HEK293T (cell line): ENCODE data around the gene C12orf60.

ENCODE experiments used
- CTCF ChIA-PET: fragments of 350-600 bp; formaldehyde crosslinking; extraction: SDS; loops from one replicate; lab custom pipeline; 2021; ENCODE audit warnings: antibody characterized with exemption, inconsistent platforms; lab: Yijun Ruan, JAX
- POLR2A ChIA-PET: fragments of 350-600 bp; formaldehyde crosslinking; extraction: SDS; loops from one replicate; lab custom pipeline; 2020; ENCODE audit warnings: antibody characterized with exemption, inconsistent platforms; lab: Yijun Ruan, JAX
- DNase-seq: peaks from one replicate; pipeline ENCODE4 v3.0.0; 2012; ENCODE audit warnings: mixed read lengths; ENCODE audit errors: extremely low spot score
- ARNT ChIP-seq: fragments of 450-650 bp; IDR thresholded peaks from 2 replicates; pipeline ENCODE4 v1.6.1; 2017; ENCODE audit warnings: mild to moderate bottlenecking
- BHLHE40 ChIP-seq: fragments of 450-650 bp; IDR thresholded peaks from 2 replicates; pipeline ENCODE4 v1.6.1; 2016; ENCODE audit warnings: mild to moderate bottlenecking, moderate library complexity, borderline replicate concordance
- CTBP1 ChIP-seq: fragments of 450-650 bp; IDR thresholded peaks from 2 replicates; pipeline ENCODE4 v1.6.1; 2016; ENCODE audit warnings: borderline replicate concordance
- ELF4 ChIP-seq: fragments of 450-650 bp; IDR thresholded peaks from 2 replicates; pipeline ENCODE4 v1.6.1; 2017; ENCODE audit warnings: antibody characterized with exemption
- FOXA1 ChIP-seq: fragments of 450-650 bp; IDR thresholded peaks from 2 replicates; pipeline ENCODE4 v1.6.1; 2016; ENCODE audit warnings: mild to moderate bottlenecking
- FOXK2 ChIP-seq: fragments of 450-650 bp; IDR thresholded peaks from 2 replicates; pipeline ENCODE4 v1.6.1; 2016; ENCODE audit warnings: mild to moderate bottlenecking
- FOXM1 ChIP-seq: fragments of 450-650 bp; IDR thresholded peaks from 2 replicates; pipeline ENCODE4 v1.6.1; 2017; ENCODE audit warnings: mild to moderate bottlenecking, borderline replicate concordance
- HDGF ChIP-seq: fragments of 450-650 bp; IDR thresholded peaks from 2 replicates; pipeline ENCODE4 v1.6.1; 2017; ENCODE audit warnings: antibody characterized with exemption, borderline replicate concordance
- L3MBTL2 ChIP-seq: fragments of 450-650 bp; conservative IDR thresholded peaks from 2 replicates; pipeline ENCODE4 v1.6.1; 2016; ENCODE audit warnings: mild to moderate bottlenecking
- LEF1 ChIP-seq: fragments of 450-650 bp; IDR thresholded peaks from 2 replicates; pipeline ENCODE4 v1.6.1; 2017; ENCODE audit warnings: mild to moderate bottlenecking, borderline replicate concordance
- NFRKB ChIP-seq: fragments of 450-650 bp; IDR thresholded peaks from 2 replicates; pipeline ENCODE4 v1.6.1; 2016; ENCODE audit warnings: mild to moderate bottlenecking, moderate library complexity
- SP1 ChIP-seq: fragments of 450-650 bp; IDR thresholded peaks from 2 replicates; pipeline ENCODE4 v1.6.1; 2017
- SUZ12 ChIP-seq: fragments of 450-650 bp; IDR thresholded peaks from 2 replicates; pipeline ENCODE4 v1.6.1; 2016; ENCODE audit warnings: mild to moderate bottlenecking
- TARDBP ChIP-seq: fragments of 450-650 bp; IDR thresholded peaks from 2 replicates; pipeline ENCODE4 v1.6.1; 2016
- ZNF384 ChIP-seq: fragments of 450-650 bp; IDR thresholded peaks from 2 replicates; pipeline ENCODE4 v1.6.1; 2016
- TF ChIP-seq, protein P1 (sequence below): fragments of 450-650 bp; IDR thresholded peaks from 2 replicates; pipeline ENCODE4 v1.6.1; 2016

The C12orf60 gene

GRCh38 chr12:14846876-14847580 lies 43.6 kb downstream of the C12orf60 start:
- no peak for DNase-seq
- ChIA-PET POLR2A (no interaction called here), CTCF (no interaction called here)
- TF ChIP-seq FOXM1 = no peak
- TF ChIP-seq ELF4 = no peak
- no peak for TF ChIP-seq LEF1
- no peak for TF ChIP-seq CTBP1
- no peak for TF ChIP-seq FOXK2
- no peak for TF ChIP-seq BHLHE40
- TF ChIP-seq HDGF = no peak
- no peak for TF ChIP-seq ZNF384
- no peak for TF ChIP-seq L3MBTL2
- TF ChIP-seq ARNT = no peak

GRCh38 chr12:14849661-14850060 lies 46.2 kb downstream of the C12orf60 start:
- ChIA-PET CTCF (no interaction called here), POLR2A (no interaction called here)
- DNase-seq = no peak
- TF ChIP-seq FOXA1 = no peak
- no peak for TF ChIP-seq L3MBTL2
- TF ChIP-seq HDGF = no peak
- no peak for TF ChIP-seq NFRKB
- TF ChIP-seq BHLHE40 = no peak
- TF ChIP-seq CTBP1 = no peak
- TF ChIP-seq SUZ12 = no peak
- no peak for TF ChIP-seq ZNF384
- TF ChIP-seq TARDBP = no peak

DNA sequence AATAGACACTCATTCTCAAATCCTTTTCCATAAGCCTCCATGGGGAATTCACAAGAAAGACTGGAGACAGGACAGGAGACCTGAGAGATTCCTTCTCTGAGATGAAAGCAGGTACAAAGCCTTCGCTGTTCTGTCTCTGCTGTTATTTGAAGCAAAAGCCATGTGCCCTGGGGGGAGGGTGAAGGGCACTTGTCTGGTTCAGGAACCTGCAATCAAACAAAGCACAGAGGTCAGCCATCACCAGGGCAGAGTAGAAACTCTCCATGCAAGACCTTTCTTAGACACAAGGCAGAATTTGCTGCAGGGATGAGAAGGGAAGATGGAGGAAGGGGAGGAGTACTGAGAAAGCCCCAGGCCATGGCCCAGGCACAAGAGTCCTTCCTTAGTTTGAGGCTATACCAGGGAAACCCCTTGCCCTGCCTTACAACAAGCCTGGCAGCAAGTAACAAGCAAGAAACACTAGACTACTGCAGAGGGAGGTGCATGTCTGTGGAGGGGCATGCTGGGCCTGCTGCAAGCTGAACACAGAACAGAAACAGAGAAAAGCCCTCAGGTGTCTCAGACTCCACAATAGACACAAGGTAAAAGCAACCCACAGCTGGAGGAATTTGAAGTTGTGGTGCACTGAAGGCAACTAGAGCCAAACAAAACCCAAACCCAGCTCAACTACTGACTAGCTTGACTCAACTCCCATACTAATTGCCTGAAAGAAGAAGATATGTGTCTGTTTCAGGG lies 47.6 kb downstream of the C12orf60 start:
- DNase-seq = no peak
- ChIA-PET POLR2A (no interaction called here), CTCF (no interaction called here)
- TF ChIP-seq FOXM1 (no peak), SP1 (no peak), LEF1 (no peak), NFRKB (no peak), ARNT (no peak), ELF4 (no peak), HDGF (no peak), L3MBTL2 (no peak), CTBP1 (no peak)
- TF ChIP-seq, protein P1, sequence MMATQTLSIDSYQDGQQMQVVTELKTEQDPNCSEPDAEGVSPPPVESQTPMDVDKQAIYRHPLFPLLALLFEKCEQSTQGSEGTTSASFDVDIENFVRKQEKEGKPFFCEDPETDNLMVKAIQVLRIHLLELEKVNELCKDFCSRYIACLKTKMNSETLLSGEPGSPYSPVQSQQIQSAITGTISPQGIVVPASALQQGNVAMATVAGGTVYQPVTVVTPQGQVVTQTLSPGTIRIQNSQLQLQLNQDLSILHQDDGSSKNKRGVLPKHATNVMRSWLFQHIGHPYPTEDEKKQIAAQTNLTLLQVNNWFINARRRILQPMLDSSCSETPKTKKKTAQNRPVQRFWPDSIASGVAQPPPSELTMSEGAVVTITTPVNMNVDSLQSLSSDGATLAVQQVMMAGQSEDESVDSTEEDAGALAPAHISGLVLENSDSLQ = no peak

DNA sequence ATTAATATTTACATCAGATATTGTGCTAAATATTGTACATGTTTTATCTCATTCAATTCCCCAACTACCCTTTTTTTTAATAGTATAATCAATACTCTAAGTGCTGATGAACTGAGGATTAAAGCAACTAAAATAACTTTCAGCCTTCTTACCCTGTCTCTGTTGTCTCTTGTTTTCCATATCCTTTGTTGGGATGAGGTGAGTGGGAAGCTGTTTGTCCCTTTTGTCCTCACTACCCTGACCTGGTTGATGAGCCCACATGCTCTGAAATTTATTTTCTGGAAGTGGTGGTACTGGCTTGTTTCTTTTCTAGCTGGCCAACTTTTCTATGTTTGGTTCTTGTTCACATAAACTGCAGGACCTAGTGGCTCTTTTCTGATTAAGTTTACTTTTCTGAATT lies 49.4 kb downstream of the C12orf60 start:
- POLR2A ChIA-PET = no interaction called here
- no peak for DNase-seq
- CTCF ChIA-PET = interaction anchor here (1.1 kb wide), 1 partner anchor 368 kb away, joined by 3 read pairs; the partner anchor contains the start of gene RERG
- TF ChIP-seq ARNT (no peak), FOXA1 (no peak), HDGF (no peak), ELF4 (no peak), ZNF384 (no peak), LEF1 (no peak), CTBP1 (no peak), SUZ12 (no peak), TARDBP (no peak), FOXK2 (no peak), FOXM1 (no peak), NFRKB (no peak), BHLHE40 (no peak), SP1 (no peak)
- TF ChIP-seq, protein P1 = no peak

DNA sequence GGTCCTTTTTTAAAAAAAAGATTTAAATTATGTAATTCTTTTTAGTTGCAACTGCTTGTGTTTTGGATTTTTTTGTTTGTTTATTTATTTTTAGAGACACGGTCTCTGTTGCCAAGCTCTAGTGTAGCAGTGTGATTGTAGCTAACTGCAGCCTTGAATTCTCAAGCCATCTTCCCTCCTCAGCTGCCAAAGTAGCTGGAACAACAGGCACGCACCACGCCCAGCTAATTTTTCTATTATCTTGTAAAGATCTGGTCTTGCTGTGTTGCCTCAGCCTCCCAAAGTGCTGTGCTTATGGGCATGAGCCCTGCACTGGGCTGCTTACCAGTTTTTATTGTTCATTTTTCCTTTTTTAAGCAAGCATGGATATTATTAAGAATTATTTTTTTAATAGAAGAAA lies 50.5 kb downstream of the C12orf60 start:
- ChIA-PET POLR2A (no interaction called here), CTCF (interaction anchor here (0.5 to 1.4 kb wide), 3 partner anchors 8 to 367 kb away, joined by 3 to 8 read pairs (median 5); partner anchors contain the start of gene RERG)
- no peak for DNase-seq
- TF ChIP-seq CTBP1 = no peak
- no peak for TF ChIP-seq FOXK2
- no peak for TF ChIP-seq TARDBP
- no peak for TF ChIP-seq ZNF384
- TF ChIP-seq FOXA1 = no peak
- no peak for TF ChIP-seq SP1
- TF ChIP-seq BHLHE40 = no peak
- TF ChIP-seq L3MBTL2 = no peak
- no peak for TF ChIP-seq ELF4
- no peak for TF ChIP-seq HDGF
- no peak for TF ChIP-seq ARNT
- TF ChIP-seq LEF1 = no peak
- no peak for TF ChIP-seq SUZ12

DNA sequence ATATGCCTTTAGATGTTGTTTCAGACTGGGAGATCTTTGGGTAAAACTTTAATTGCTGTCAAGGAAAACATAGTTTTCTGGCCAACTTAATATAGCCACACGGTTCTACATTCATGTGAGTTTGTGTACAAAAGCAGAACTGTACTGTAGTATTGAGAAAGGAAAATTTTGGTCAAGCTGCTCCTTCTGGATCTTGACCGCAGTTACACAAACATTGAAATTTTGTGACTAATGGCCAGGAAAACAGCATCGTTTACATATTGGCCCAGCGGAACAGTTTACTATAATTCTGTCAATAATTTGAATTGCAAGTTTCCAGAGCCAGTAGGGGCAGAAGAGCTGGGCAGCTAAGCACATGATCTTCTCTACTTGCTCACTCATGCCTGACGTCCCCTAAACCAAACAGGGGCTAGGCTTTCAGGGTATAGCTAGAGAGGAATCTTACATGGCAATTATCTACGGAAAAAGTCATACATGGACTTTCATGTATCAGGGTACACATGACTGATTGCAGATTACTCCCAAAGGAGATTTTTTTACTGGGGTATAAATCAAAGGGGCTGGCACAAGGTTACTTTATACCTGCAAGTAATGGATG lies 51.2 kb downstream of the C12orf60 start:
- peak; percentile 11 for DNase-seq
- POLR2A ChIA-PET = interaction anchor here (1.1 kb wide), 1 partner anchor 83 kb away, joined by 4 read pairs; a partner anchor contains a TSS
- CTCF ChIA-PET = interaction anchor here (0.5 to 1.4 kb wide), 2 partner anchors 9 to 140 kb away, joined by 5 to 8 read pairs; no protein-coding TSS in a partner anchor

More for the DNA sequence above, 51.2 kb downstream of the C12orf60 start:
- TF ChIP-seq SP1 (no peak), SUZ12 (no peak), FOXA1 (no peak), ARNT (no peak), L3MBTL2 (no peak), FOXM1 (no peak), TARDBP (no peak)
- TF ChIP-seq, protein P1 = peak; percentile 53
